Activated CD8-positive, alpha-beta memory T cell treated with anti-CD3 and anti-CD28 coated beads for 36 hours (primary cell): ENCODE measurements around the gene THSD7B. TPM values are rescaled to one million over a fixed set of nuclear protein-coding genes. Genes with fewer than 3 reads are reported as not detected.
"Not testable (repeated sequence)": the region's sequence is repeated elsewhere in the genome, so short reads cannot be mapped to it uniquely, and the experiment has no call there.

ENCODE experiments used
- CTCF ChIA-PET: fragments of 350-600 bp; sonication (Branson Sonifier 250); formaldehyde crosslinking; loops from one replicate; lab custom pipeline; 2021; ENCODE audit warnings: antibody characterized with exemption; lab: Charles Lee
- POLR2A ChIA-PET: fragments of 350-600 bp; sonication (Branson Sonifier 250); formaldehyde crosslinking; loops from one replicate; lab custom pipeline; 2021; ENCODE audit warnings: antibody characterized with exemption; lab: Charles Lee
- total RNA-seq, 2 experiments: library from RNA; stranded (reverse); gene quantifications; one replicate each; pipeline ENCODE4 v1.2.3, GENCODE V29; 2021

THSD7B gene
- total RNA-seq, 2 experiments from 2014 or later: not detected

GRCh38 chr2:137696916-137697315, 931.6 kb downstream of the THSD7B start:
- ChIA-PET CTCF (no interaction called here), POLR2A (no interaction called here)

- POLR2A ChIA-PET, CTCF ChIA-PET: not testable (repeated sequence)
Observed at GRCh38 chr2:137700250-137700649, 934.9 kb downstream of the THSD7B start.

GRCh38 chr2:137700681-137701080, 935.3 kb downstream of the THSD7B start:
- POLR2A ChIA-PET: no interaction called here

GRCh38 chr2:137705296-137705695, 940.0 kb downstream of the THSD7B start:
- ChIA-PET POLR2A (no interaction called here), CTCF (no interaction called here)

More at GRCh38 chr2:137700681-137701080, 935.3 kb downstream of the THSD7B start:
- CTCF ChIA-PET: no interaction called here

- ChIA-PET POLR2A (no interaction called here), CTCF (no interaction called here)
Observed at GRCh38 chr2:137706786-137707613, 941.7 kb downstream of the THSD7B start.

- ChIA-PET POLR2A (no interaction called here), CTCF (no interaction called here)
Observed at GRCh38 chr2:137708311-137708710, 943.0 kb downstream of the THSD7B start.

- ChIA-PET CTCF (no interaction called here), POLR2A (no interaction called here)
Observed at GRCh38 chr2:137715731-137716191, 950.4 kb downstream of the THSD7B start.

GRCh38 chr2:137718786-137719185, 953.4 kb downstream of the THSD7B start:
- CTCF ChIA-PET: no interaction called here
- POLR2A ChIA-PET: no interaction called here

- CTCF ChIA-PET: no interaction called here
- POLR2A ChIA-PET: no interaction called here
Observed at GRCh38 chr2:137721733-137722132, 956.4 kb downstream of the THSD7B start.

- CTCF ChIA-PET: no interaction called here
- POLR2A ChIA-PET: no interaction called here
Observed at GRCh38 chr2:137724912-137725311, 959.6 kb downstream of the THSD7B start.
